Activated CD4-positive, CD25-positive, alpha-beta regulatory T cell treated with anti-CD3 and anti-CD28 coated beads, Interleukin-2, amount 50 U/mL, for 72 hours (primary cell): Measurements from ENCODE around the gene SPRR3.
"Not testable (repeated sequence)": the region's sequence is repeated elsewhere in the genome, so short reads cannot be mapped to it uniquely, and the experiment has no call there.

Experiments
- DNase-seq: peaks from one replicate; pipeline ENCODE4 v3.0.0; 2021

The SPRR3 gene

GRCh38 chr1:152986578-152986977 is 15.0 kb upstream of the SPRR3 start:
- no peak for DNase-seq

- DNase-seq, result no peak
These were observed 8.4 kb upstream of the SPRR3 start for GRCh38 chr1:152993186-152993585.

GRCh38 chr1:152995842-152996241 is 5.7 kb upstream of the SPRR3 start:
- no peak for DNase-seq

- no peak for DNase-seq
These were observed 4.7 kb upstream of the SPRR3 start for GRCh38 chr1:152996633-152997400.

- no peak for DNase-seq
These were observed 3.6 kb upstream of the SPRR3 start for GRCh38 chr1:152997901-152998300.

- DNase-seq, result no peak
These were observed 3.1 kb upstream of the SPRR3 start for GRCh38 chr1:152998476-152998875.

- DNase-seq, result no peak
These were observed 1.7 kb upstream of the SPRR3 start for GRCh38 chr1:152999818-153000217.

GRCh38 chr1:153000294-153000693 is 1.3 kb upstream of the SPRR3 start:
- DNase-seq, result no peak

- DNase-seq, result not testable (repeated sequence)
These were observed 9.7 kb downstream of the SPRR3 start for GRCh38 chr1:153011235-153011758.

GRCh38 chr1:153021829-153022228 is 20.3 kb downstream of the SPRR3 start:
- not testable (repeated sequence) for DNase-seq

- not testable (repeated sequence) for DNase-seq
These were observed 20.8 kb downstream of the SPRR3 start for GRCh38 chr1:153022340-153022739.

- no peak for DNase-seq
These were observed 21.6 kb downstream of the SPRR3 start for GRCh38 chr1:153023109-153023508.

- DNase-seq, result no peak
These were observed 22.9 kb downstream of the SPRR3 start for GRCh38 chr1:153024413-153024812.

GRCh38 chr1:153025797-153026196 is 24.2 kb downstream of the SPRR3 start:
- DNase-seq, result no peak

- DNase-seq, result no peak
These were observed 27.2 kb downstream of the SPRR3 start for GRCh38 chr1:153028766-153029165.

GRCh38 chr1:153030895-153031294 is 29.3 kb downstream of the SPRR3 start, which contains the start of gene SPRR1B:
TSS of gene SPRR1B (plus strand) at chr1:153031203. CDS start at chr1:153032346, 1,143 bp downstream.
- DNase-seq, result no peak

GRCh38 chr1:153032073-153032472 is 30.5 kb downstream of the SPRR3 start:
- no peak for DNase-seq

- DNase-seq, result no peak
These were observed 31.2 kb downstream of the SPRR3 start for GRCh38 chr1:153032677-153033308.

- no peak for DNase-seq
These were observed 33.7 kb downstream of the SPRR3 start for GRCh38 chr1:153035211-153035610.

GRCh38 chr1:153040950-153041631 is 39.5 kb downstream of the SPRR3 start, which contains the start of gene SPRR2D:
TSS of gene SPRR2D (minus strand) at chr1:153041120. CDS start at chr1:153040346, 774 bp downstream.
- no peak for DNase-seq

- DNase-seq, result no peak
These were observed 47.7 kb downstream of the SPRR3 start for GRCh38 chr1:153049211-153049610.
